Measurements from ENCODE around the gene NPY1R.

Gene NPY1R

GRCh38 chr4:163274861-163275260, 57.5 kb downstream of the NPY1R start:
- no peak for DNase-seq

Data from stimulated activated CD4-positive, alpha-beta T cell treated with anti-CD3 and anti-CD28 coated beads, Interleukin-4, amount 100 ng/mL, for 4 hours (primary cell).